DMS53 treated with DMSO at 0.1 percent for 48 hours (cell line): ENCODE results near the gene SLC43A3.

Experiments used
- DNase-seq: peaks from one replicate; lab custom pipeline; 2025; ENCODE audit not compliant: unreplicated experiment; lab: John Stamatoyannopoulos, UW

The SLC43A3 gene

GRCh38 chr11:57430952-57431351 is 4.0 kb upstream of the SLC43A3 start:
- no peak for DNase-seq

DNA sequence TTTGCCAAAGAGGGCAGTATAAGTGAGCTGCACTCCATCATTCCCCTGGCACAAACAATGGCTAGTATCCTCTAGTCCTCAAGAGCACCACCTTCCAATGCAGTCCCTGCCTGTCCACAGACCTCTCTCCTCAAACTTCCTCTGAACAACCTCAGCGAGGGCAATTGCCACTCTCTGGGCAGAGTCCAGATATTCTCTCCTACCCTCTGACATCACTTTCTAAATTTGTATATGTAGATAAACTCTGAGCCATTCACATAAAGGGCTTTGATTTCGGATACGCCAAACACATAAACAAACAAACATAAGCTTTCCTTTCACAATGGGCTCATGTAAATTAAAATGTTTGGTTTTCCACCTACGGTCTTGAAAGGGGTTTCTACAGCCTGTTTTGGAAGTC is 3.0 kb upstream of the SLC43A3 start:
- no peak for DNase-seq

- DNase-seq: no peak
Observed at GRCh38 chr11:57428643-57429042, 1.7 kb upstream of the SLC43A3 start.

- no peak for DNase-seq
Observed at GRCh38 chr11:57427727-57428082, 784 bp upstream of the SLC43A3 start.

GRCh38 chr11:57426439-57426928 is 437 bp downstream of the SLC43A3 start:
- no peak for DNase-seq

GRCh38 chr11:57425565-57426438 is 1.1 kb downstream of the SLC43A3 start:
- no peak for DNase-seq

DNA sequence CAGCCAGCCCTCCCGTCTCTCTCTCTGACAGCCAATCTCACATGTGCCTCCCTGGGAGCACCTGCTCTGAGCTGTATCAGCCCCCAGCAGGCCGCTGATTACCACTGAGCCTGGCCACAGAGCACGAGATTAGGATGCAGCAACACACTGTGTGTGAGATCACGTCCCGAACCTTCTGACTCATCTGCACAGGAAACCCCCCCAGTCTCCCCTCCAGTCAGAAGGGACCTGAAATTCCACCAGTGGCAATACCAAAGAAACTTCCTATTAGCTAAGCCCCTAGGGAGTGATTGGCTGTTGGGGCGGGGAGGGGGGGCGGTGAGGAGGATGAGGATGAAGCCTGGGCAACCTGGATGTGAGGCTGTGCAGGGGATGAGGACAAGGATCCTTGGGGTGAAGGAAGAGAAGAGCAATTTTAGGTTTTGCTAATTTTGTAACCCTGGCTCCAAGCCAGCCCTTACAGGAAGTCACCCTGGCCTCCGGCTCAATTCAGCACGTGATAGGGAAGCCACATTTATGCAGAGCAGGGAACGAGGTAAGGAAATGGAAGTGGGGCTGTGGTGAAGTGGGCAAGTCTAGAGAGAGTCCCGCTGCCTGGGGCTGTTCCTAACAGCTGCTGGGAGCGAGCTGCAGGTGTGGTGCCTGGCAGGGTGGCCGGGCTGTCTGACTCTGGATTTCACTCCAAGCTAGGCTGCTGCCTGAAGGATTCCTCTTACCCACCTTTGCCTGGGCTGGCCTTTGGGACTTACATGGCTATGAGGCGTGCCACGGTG is 1.9 kb downstream of the SLC43A3 start:
- DNase-seq: no peak

GRCh38 chr11:57424137-57424791 is 2.7 kb downstream of the SLC43A3 start:
- no peak for DNase-seq

DNA sequence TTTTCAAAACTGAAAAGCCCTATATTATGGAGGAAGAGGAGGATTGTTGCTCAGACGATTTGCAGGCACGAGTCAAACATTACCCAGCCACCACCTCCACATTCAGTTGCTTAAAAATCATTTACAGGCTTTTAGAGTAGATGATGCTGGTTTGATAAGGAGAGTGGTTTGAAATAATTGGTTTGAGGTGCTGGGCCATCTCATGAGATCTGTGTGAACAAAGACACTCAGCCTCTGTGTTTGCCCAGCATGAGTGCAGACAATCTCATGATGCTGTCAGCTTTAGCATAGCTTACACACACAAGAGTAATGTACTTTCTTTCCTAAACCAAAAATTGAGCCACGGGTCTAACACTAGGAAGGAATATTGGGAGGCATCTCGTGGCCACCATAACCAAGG is 4.3 kb downstream of the SLC43A3 start:
- DNase-seq: no peak

DNA sequence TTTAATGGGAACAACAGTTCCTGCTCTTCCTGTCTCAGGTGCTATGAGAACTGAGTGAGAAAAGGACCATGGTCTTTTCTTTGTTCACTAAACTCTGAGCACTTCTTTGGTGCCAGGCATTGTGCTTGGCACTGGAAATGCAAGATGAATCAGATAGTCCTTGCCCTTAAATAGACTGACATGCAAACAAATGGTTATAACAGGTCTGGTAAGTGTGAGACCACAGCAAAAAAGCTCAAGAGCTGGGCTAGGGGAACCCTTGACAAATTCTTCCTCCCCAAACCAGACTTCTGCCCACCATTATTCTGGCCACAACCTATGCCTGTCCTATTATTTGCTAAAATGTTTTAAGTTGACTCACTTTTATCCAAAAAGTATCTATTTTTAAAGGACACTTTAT is 5.1 kb downstream of the SLC43A3 start:
- DNase-seq: no peak

DNA sequence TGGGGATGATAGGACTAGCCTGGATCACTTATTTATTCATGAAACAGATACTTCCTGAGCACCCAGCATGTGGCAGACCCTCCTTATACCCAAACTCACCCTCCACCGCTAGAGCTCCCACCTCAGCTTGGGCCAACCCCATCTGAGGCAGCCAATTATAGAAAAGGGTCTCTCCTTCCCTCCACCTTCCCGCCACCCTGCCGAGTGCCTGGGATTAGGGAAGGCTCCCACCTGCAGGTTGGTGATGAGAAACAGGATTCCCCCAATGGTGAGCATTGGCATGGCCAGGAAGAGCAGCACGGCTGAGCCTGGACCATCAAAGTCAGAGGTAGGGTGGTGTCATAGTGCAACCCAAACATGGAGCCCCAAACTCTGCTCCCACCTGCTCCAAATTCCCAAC is 5.9 kb downstream of the SLC43A3 start:
- DNase-seq: no peak

DNA sequence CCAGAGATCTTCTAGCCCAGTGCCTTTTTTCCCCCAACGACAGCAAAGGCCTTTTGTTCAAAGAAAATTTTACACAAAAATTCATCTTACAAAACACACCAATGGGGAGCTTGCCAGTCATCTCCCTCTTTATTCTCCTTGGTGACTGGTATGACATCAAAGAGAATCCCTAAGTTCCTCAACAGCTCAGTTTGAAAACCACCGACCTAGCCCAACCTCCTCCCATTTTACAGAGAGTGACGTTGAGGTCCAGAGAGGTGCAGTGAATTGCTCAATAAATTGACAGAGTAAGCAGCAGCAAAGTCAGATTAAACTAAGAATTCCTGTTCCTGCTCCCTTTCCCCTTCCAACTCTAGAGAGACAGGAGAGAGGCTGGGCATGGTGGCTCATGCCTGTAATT is 7.8 kb downstream of the SLC43A3 start:
- DNase-seq: no peak

- no peak for DNase-seq
Observed at GRCh38 chr11:57418131-57418530, 8.8 kb downstream of the SLC43A3 start.

DNA sequence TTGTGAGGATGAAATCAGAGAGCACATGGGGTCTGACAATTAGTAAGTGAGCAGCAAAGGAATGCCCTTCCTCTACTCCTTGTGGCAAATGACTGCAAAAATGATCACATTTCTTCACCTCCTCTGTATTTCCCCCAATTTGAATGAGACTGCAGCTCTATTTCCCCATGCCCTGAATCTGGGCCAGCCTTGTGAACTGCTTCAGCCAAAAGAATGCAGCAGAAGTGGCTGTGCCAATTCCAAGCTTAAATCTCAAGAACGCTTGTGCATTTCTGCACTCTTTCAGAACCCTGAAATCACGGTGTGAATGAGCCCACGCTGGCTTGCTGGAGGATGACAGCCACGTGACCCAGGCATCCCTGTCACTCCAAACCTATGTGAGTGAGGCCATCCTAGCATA is 9.9 kb downstream of the SLC43A3 start:
- no peak for DNase-seq

- DNase-seq: no peak
Observed at GRCh38 chr11:57416436-57416835, 10.5 kb downstream of the SLC43A3 start.

GRCh38 chr11:57414612-57415212 is 12.2 kb downstream of the SLC43A3 start:
- DNase-seq: no peak

GRCh38 chr11:57413681-57414080 is 13.2 kb downstream of the SLC43A3 start:
- no peak for DNase-seq

- no peak for DNase-seq
Observed at GRCh38 chr11:57410287-57410686, 16.6 kb downstream of the SLC43A3 start.

GRCh38 chr11:57409321-57410100 is 17.4 kb downstream of the SLC43A3 start:
- DNase-seq: no peak

DNA sequence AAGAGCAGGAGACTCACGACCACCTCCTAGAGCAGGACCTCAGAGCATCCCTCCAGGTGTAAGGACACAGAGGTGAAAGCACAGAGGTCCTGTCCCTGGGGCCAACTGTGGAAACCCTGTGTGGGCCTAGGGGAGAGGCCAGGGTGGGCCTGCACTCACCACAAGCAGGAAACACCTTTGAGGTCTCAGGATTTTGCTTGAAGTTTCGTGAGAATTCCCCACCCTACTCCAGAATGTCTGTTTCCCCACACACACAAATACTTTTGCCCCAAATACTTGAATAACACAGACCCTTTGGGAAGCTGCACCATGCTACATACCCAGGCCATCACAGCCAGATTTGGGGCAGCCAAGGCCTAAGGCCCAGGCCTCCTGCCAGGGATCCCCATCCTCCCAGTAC is 18.1 kb downstream of the SLC43A3 start:
- DNase-seq: no peak
